Gastroesophageal sphincter (tissue), 4 donors: Measurements from ENCODE around the gene CNTNAP2. TPM values are rescaled to one million over a fixed set of nuclear protein-coding genes. Genes with fewer than 3 reads are reported as not detected.

Source experiments
- ATAC-seq: fragments of 150-250 bp; one replicate; pipeline ENCODE4 v1.9.1; 2016; ENCODE audit warnings: mild to moderate bottlenecking, moderate library complexity
- H3K27ac ChIP-seq, 4 donors: fragments of 200-600 bp; sonication (generic) in 3 of 4; 1 replicate in 3 of 4; 2 replicates in 1 of 4; pipeline ENCODE4 v1.5.1; 2016 to 2019
- H3K27me3 ChIP-seq: fragments of 200-600 bp; sonication (generic); one replicate; pipeline ENCODE4 v1.5.1; 2019
- H3K36me3 ChIP-seq, 2 donors: fragments of 200-600 bp; sonication (generic); one replicate each; pipeline ENCODE4 v1.5.1; 2019; ENCODE audit warnings: control low read depth in 1 of 2
- H3K4me1 ChIP-seq, 3 donors: fragments of 200-600 bp; sonication (generic); 1 replicate in 2 of 3; 2 replicates in 1 of 3; pipeline ENCODE4 v1.5.1; 2016 to 2019; ENCODE audit warnings: control low read depth in 2 of 3
- H3K4me3 ChIP-seq, 2 donors: fragments of 200-600 bp; sonication (generic); one replicate each; pipeline ENCODE4 v1.5.1; 2019; ENCODE audit warnings: mild to moderate bottlenecking in 1 of 2, moderate library complexity in 1 of 2
- H3K9me3 ChIP-seq, 3 donors: fragments of 200-600 bp; sonication (generic); one replicate each; pipeline ENCODE4 v1.5.1; 2017 to 2019; ENCODE audit warnings: control low read depth in 2 of 3
- EP300 ChIP-seq: sonication (generic); formaldehyde crosslinking; IDR thresholded peaks from one replicate; pipeline ENCODE4 v1.6.1; 2017; ENCODE audit warnings: antibody characterized with exemption, mild to moderate bottlenecking
- POLR2A ChIP-seq, 2 donors: fragments of 450-650 bp; IDR thresholded peaks; one replicate each; pipeline ENCODE4 v1.6.1; 2017; ENCODE audit warnings: antibody characterized with exemption in 2 of 2, mild to moderate bottlenecking in 2 of 2, moderate library complexity in 1 of 2
- POLR2AphosphoS5 ChIP-seq: sonication (generic); formaldehyde crosslinking; IDR thresholded peaks from one replicate; pipeline ENCODE4 v1.6.1; 2017; ENCODE audit warnings: antibody characterized with exemption
- WGBS, 2 donors: methylation state at CpG; one replicate each; pipeline ENCODE4 v1.1.5; 2018; ENCODE audit warnings: low coverage in 1 of 2; 5-methylcytosine and 5-hydroxymethylcytosine counted together
- total RNA-seq, 4 donors: library from RNA; depleted of rRNA; stranded (reverse); fragments of >200 nt; gene quantifications; one replicate each; pipeline ENCODE4 v1.1.0, GENCODE V29; 2016
- TF ChIP-seq, protein P1 (sequence below), 4 experiments: fragments of 200-600 bp in 2 of 4; fragments of 450-650 bp in 2 of 4; sonication (generic) in 1 of 4; IDR thresholded peaks; one replicate each; pipeline ENCODE4 v1.5.1; 2017 to 2019; ENCODE audit warnings: antibody characterized with exemption in 4 of 4, mild to moderate bottlenecking in 2 of 4, moderate library complexity in 2 of 4

The CNTNAP2 gene
- total RNA-seq, 4 donors from 2014 or later, result 1.5 to 8.9 (median 3.2) TPM

GRCh38 chr7:147136352-147136751 lies 1019.8 kb downstream of the CNTNAP2 start:
- WGBS, 2 donors, result 35 to 58% methylated on average over 2 of the region's 2 CpGs

GRCh38 chr7:147145194-147145593 lies 1028.6 kb downstream of the CNTNAP2 start:
- Histone ChIP-seq H3K9me3 (no peaks in the 10 kb centered on the region), H3K36me3 (no peaks in the 10 kb centered on the region), H3K4me3 (no peak overlapping the region), H3K4me1 (no peaks in the 10 kb centered on the region), H3K27me3 (no peaks in the 10 kb centered on the region), H3K27ac (no peak overlapping the region)
- 51% methylated on average over 2 of the region's 2 CpGs for WGBS, 2 donors
- TF ChIP-seq POLR2AphosphoS5 (no peak), EP300 (no peak), POLR2A (IDR thresholded peaks at IDR 0.05) (no peak)
- TF ChIP-seq, protein P1, sequence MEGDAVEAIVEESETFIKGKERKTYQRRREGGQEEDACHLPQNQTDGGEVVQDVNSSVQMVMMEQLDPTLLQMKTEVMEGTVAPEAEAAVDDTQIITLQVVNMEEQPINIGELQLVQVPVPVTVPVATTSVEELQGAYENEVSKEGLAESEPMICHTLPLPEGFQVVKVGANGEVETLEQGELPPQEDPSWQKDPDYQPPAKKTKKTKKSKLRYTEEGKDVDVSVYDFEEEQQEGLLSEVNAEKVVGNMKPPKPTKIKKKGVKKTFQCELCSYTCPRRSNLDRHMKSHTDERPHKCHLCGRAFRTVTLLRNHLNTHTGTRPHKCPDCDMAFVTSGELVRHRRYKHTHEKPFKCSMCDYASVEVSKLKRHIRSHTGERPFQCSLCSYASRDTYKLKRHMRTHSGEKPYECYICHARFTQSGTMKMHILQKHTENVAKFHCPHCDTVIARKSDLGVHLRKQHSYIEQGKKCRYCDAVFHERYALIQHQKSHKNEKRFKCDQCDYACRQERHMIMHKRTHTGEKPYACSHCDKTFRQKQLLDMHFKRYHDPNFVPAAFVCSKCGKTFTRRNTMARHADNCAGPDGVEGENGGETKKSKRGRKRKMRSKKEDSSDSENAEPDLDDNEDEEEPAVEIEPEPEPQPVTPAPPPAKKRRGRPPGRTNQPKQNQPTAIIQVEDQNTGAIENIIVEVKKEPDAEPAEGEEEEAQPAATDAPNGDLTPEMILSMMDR (IDR thresholded peaks at IDR 0.05), result no peak
- no peak for ATAC-seq

More at GRCh38 chr7:147136352-147136751, 1019.8 kb downstream of the CNTNAP2 start:
- H3K9me3 ChIP-seq, result no peaks in the 10 kb centered on the region
- TF ChIP-seq POLR2AphosphoS5 (no peak), EP300 (no peak), POLR2A (IDR thresholded peaks at IDR 0.05) (no peak)
- TF ChIP-seq, protein P1 (IDR thresholded peaks at IDR 0.05), result no peak
- ATAC-seq, result no peak
- H3K27me3 ChIP-seq, result no peaks in the 10 kb centered on the region
- no peak overlapping the region for H3K4me3 ChIP-seq
- H3K4me1 ChIP-seq, result no peaks in the 10 kb centered on the region
- H3K27ac ChIP-seq, result no peak overlapping the region
- H3K36me3 ChIP-seq, result no peaks in the 10 kb centered on the region

- Histone ChIP-seq H3K4me3 (no peak overlapping the region), H3K27me3 (no peaks in the 10 kb centered on the region), H3K9me3 (no peaks in the 10 kb centered on the region), H3K36me3 (no peaks in the 10 kb centered on the region), H3K27ac (no peak overlapping the region), H3K4me1 (no peaks in the 10 kb centered on the region)
- TF ChIP-seq EP300 (no peak), POLR2AphosphoS5 (no peak), POLR2A (IDR thresholded peaks at IDR 0.05) (no peak)
- TF ChIP-seq, protein P1 (IDR thresholded peaks at IDR 0.05), result no peak
- ATAC-seq, result no peak
- WGBS, 2 donors, result 47 to 64% methylated on average over 3 of the region's 3 CpGs
Observed at GRCh38 chr7:147146169-147146568, 1029.6 kb downstream of the CNTNAP2 start.

DNA sequence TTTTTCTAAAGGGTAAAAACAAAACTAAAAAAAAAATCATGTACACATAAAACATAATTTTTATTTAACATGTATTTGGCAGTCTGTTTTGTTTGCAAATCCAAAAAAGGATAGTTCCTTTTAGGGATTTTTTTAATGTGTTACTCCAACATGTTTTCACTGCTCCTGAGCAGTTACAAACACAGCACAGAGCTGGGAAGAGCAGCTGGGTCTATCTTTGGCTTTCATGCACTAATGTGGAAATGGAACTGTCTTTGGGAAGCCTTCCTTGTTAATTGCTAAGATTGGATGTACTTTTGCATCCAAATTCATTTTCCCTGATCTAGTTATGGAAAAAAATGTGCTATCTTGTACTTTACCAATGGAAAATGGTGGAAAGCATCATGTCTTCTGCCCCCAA lies 1035.1 kb downstream of the CNTNAP2 start:
- TF ChIP-seq POLR2A (IDR thresholded peaks at IDR 0.05) (no peak), EP300 (no peak), POLR2AphosphoS5 (no peak)
- TF ChIP-seq, protein P1 (IDR thresholded peaks at IDR 0.05), result no peak
- H3K27ac ChIP-seq, result no peak overlapping the region
- H3K4me1 ChIP-seq, result no peaks in the 10 kb centered on the region
- no peaks in the 10 kb centered on the region for H3K36me3 ChIP-seq
- no peak for ATAC-seq
- no peaks in the 10 kb centered on the region for H3K9me3 ChIP-seq
- H3K4me3 ChIP-seq, result no peak overlapping the region
- no peaks in the 10 kb centered on the region for H3K27me3 ChIP-seq

DNA sequence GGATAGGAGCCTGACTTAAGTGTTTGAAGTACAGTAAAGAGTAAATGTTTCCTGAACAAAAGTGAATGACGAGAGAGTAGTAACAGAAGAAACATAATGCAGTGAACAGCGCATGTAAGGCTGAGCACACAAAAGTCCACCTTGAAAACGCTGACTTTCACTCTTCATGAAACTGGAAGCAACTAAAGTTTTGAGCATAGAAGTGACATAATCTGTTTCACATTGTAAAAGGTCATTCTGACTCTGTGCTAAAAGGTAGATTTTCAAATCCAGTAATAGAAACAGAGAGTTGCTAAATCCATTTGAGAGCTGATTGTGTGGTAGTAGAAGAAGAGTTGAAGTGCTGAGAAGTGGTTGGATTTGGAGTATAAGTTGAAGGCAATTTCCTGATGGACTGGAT lies 1037.0 kb downstream of the CNTNAP2 start:
- WGBS, 2 donors, result 88 to 90% methylated on average over 3 of the region's 3 CpGs
- Histone ChIP-seq H3K4me3 (no peak overlapping the region), H3K27me3 (no peaks in the 10 kb centered on the region), H3K27ac (no peak overlapping the region), H3K36me3 (no peaks in the 10 kb centered on the region), H3K9me3 (no peaks in the 10 kb centered on the region), H3K4me1 (no peaks in the 10 kb centered on the region)
- no peak for ATAC-seq
- no peak for TF ChIP-seq POLR2AphosphoS5
- no peak for TF ChIP-seq EP300
- TF ChIP-seq POLR2A (IDR thresholded peaks at IDR 0.05), result no peak
- TF ChIP-seq, protein P1 (IDR thresholded peaks at IDR 0.05), result no peak
